Calu3 (cell line): ENCODE results near the gene CCDC198. TPM values are rescaled to one million over a fixed set of nuclear protein-coding genes. Genes with fewer than 3 reads are reported as not detected.

Experiments used
- BruUV-seq: library from RNA; stranded (reverse); fragments of 400-500 nt; replicated peaks from 2 replicates; lab custom pipeline; 2021; lab: Mats Ljungman, UMichigan
- CTCF ChIA-PET: fragments of 300-600 bp; sonication (Branson Sonifier 250); formaldehyde crosslinking; loops from one replicate; lab custom pipeline; 2022; ENCODE audit warnings: antibody characterized with exemption; lab: Charles Lee
- DNase-seq: peaks from one replicate; pipeline ENCODE4 v3.0.0; 2022
- H3K27ac Mint-ChIP-seq: one replicate; pipeline ENCODE4 v1.8.0; 2022; ENCODE audit warnings: mixed read lengths; ENCODE audit not compliant: unreplicated experiment
- H3K27me3 Mint-ChIP-seq: one replicate; pipeline ENCODE4 v1.8.0; 2022; ENCODE audit warnings: mixed read lengths; ENCODE audit not compliant: unreplicated experiment
- H3K36me3 Mint-ChIP-seq: one replicate; pipeline ENCODE4 v1.8.0; 2022; ENCODE audit warnings: mild to moderate bottlenecking, moderate library complexity, mixed read lengths; ENCODE audit not compliant: insufficient read depth, unreplicated experiment
- H3K4me1 Mint-ChIP-seq: one replicate; pipeline ENCODE4 v1.8.0; 2022; ENCODE audit warnings: mild to moderate bottlenecking, low read depth, mixed read lengths; ENCODE audit not compliant: unreplicated experiment
- H3K4me3 Mint-ChIP-seq: one replicate; pipeline ENCODE4 v1.8.0; 2022; ENCODE audit warnings: mild to moderate bottlenecking, low read depth, moderate library complexity, mixed read lengths; ENCODE audit not compliant: unreplicated experiment
- H3K9me3 Mint-ChIP-seq: one replicate; pipeline ENCODE4 v1.8.0; 2022; ENCODE audit warnings: low read depth, mixed read lengths; ENCODE audit not compliant: unreplicated experiment
- intact Hi-C: fragments of 100-400 bp; cut with micrococcal nuclease; formaldehyde crosslinking; loops from one replicate; pipeline ENCODE4 v1.10.0; 2022; ENCODE audit not compliant: unreplicated experiment
- total RNA-seq: library from RNA; stranded (reverse); gene quantifications from 2 replicates; pipeline ENCODE4 v1.2.3, GENCODE V29; 2022
- TF ChIP-seq, protein P1 (sequence below): fragments of 200-600 bp; IDR thresholded peaks from one replicate; pipeline ENCODE4 v1.8.0; 2022; ENCODE audit warnings: antibody characterized with exemption; ENCODE audit not compliant: unreplicated experiment

CCDC198 gene
- total RNA-seq, 1 experiment from 2014 or later, result 58.7 TPM

DNA sequence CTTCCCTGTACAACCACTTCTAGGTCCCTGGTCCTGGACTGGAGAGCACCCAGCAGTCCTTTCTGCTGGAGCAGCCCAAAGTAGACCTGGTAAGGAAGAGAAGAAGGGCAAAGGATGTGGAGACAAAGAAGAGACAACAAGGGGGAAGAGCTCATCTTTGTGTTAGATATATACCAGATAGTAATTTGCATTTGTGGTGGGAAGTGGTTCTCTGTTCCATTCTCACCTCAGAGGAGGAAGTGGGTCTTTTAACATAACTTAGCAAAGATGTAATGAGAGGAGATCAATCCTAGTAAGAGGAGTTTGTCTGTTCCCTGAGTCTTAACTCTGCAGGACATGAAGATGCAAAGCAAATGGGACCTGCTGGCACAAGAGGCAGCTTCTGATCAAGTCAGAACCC is 8.0 kb downstream of the CCDC198 start:
- intact Hi-C loops, result loop anchor here (1.0 to 5.0 kb wide), 5 partner anchors 48 to 587 kb away; no protein-coding TSS in a partner anchor
- BruUV-seq, result no TSS peak
- CTCF ChIA-PET, result interaction anchor here (0.7 kb wide), 2 partner anchors 18 to 46 kb away, joined by 3 read pairs; no protein-coding TSS in a partner anchor
- peaks cover 5% of the 10 kb centered on the region for H3K4me1 Mint-ChIP-seq
- TF ChIP-seq, protein P1, sequence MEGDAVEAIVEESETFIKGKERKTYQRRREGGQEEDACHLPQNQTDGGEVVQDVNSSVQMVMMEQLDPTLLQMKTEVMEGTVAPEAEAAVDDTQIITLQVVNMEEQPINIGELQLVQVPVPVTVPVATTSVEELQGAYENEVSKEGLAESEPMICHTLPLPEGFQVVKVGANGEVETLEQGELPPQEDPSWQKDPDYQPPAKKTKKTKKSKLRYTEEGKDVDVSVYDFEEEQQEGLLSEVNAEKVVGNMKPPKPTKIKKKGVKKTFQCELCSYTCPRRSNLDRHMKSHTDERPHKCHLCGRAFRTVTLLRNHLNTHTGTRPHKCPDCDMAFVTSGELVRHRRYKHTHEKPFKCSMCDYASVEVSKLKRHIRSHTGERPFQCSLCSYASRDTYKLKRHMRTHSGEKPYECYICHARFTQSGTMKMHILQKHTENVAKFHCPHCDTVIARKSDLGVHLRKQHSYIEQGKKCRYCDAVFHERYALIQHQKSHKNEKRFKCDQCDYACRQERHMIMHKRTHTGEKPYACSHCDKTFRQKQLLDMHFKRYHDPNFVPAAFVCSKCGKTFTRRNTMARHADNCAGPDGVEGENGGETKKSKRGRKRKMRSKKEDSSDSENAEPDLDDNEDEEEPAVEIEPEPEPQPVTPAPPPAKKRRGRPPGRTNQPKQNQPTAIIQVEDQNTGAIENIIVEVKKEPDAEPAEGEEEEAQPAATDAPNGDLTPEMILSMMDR, result no peak
- no peaks in the 10 kb centered on the region for H3K9me3 Mint-ChIP-seq
- no peaks in the 10 kb centered on the region for H3K36me3 Mint-ChIP-seq
- H3K27me3 Mint-ChIP-seq, result no peaks in the 10 kb centered on the region
- no peak overlapping the region for H3K4me3 Mint-ChIP-seq
- H3K27ac Mint-ChIP-seq, result no peak overlapping the region
- no peak for DNase-seq

DNA sequence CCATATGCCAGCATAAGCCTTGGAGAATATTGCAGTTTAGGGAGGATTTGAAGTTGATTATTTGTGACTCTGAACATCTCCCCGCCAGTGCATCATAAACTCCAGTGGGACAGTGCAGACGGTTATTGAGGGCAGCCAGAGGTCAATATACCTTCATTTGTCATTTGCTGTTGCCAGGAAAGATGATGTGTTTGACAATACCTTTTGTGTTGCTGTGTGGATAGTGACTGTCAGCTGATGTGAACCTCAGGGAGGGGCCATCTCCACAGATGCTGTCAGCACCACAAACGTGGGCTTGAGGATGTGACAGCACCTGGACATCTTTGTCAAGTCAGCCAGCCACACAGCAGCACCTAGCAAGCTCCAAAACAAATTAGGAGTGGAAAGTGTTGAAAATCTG is 11.5 kb downstream of the CCDC198 start:
- TF ChIP-seq, protein P1, result no peak
- no peaks in the 10 kb centered on the region for H3K4me1 Mint-ChIP-seq
- no peaks in the 10 kb centered on the region for H3K9me3 Mint-ChIP-seq
- DNase-seq, result no peak
- intact Hi-C loops, result no loop called here
- no TSS peak for BruUV-seq
- peaks cover 5% of the 10 kb centered on the region for H3K36me3 Mint-ChIP-seq
- no peaks in the 10 kb centered on the region for H3K27me3 Mint-ChIP-seq
- no peak overlapping the region for H3K4me3 Mint-ChIP-seq
- H3K27ac Mint-ChIP-seq, result no peak overlapping the region
- CTCF ChIA-PET, result no interaction called here

GRCh38 chr14:57480051-57480450 is 13.6 kb downstream of the CCDC198 start:
- no TSS peak for BruUV-seq
- H3K36me3 Mint-ChIP-seq, result peaks cover 5% of the 10 kb centered on the region
- CTCF ChIA-PET, result interaction anchor here (1.0 to 1.6 kb wide), 2 partner anchors 11 to 719 kb away, joined by 4 read pairs; no protein-coding TSS in a partner anchor
- intact Hi-C loops, result no loop called here
- no peaks in the 10 kb centered on the region for H3K27me3 Mint-ChIP-seq
- H3K27ac Mint-ChIP-seq, result no peak overlapping the region
- no peak overlapping the region for H3K4me3 Mint-ChIP-seq
- no peaks in the 10 kb centered on the region for H3K4me1 Mint-ChIP-seq
- TF ChIP-seq, protein P1, result no peak
- DNase-seq, result no peak
- H3K9me3 Mint-ChIP-seq, result no peaks in the 10 kb centered on the region

DNA sequence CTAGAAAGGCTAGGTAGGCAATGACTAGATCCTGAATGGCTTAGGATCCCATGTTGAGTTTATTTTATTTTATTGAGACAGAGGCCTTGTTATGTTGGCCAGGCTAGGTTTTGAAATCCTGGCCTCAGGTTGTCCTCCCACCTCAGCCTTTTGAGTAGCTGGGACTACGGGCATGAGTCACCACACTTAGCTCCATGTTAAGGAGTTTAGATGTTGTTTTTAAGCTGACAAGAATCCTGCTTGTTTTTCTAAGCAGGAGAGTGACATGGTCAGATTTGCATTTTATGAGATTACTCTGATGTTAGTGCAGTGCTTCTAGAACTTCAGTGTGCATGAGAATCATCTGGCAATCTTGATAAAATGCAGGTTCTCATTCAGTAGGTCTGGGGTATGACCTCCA is 14.5 kb downstream of the CCDC198 start:
- peaks cover 10% of the 10 kb centered on the region for H3K36me3 Mint-ChIP-seq
- no peaks in the 10 kb centered on the region for H3K27me3 Mint-ChIP-seq
- H3K27ac Mint-ChIP-seq, result no peak overlapping the region

More for the DNA sequence above, 14.5 kb downstream of the CCDC198 start:
- H3K9me3 Mint-ChIP-seq, result no peaks in the 10 kb centered on the region
- BruUV-seq, result no TSS peak
- TF ChIP-seq, protein P1, result no peak
- DNase-seq, result no peak
- no peak overlapping the region for H3K4me3 Mint-ChIP-seq
- CTCF ChIA-PET, result interaction anchor here (1.6 kb wide), 1 partner anchor 10 kb away, joined by 4 read pairs; no protein-coding TSS in a partner anchor
- intact Hi-C loops, result no loop called here
- H3K4me1 Mint-ChIP-seq, result no peaks in the 10 kb centered on the region
